Lung (tissue), 12 donors: ENCODE results near the gene TGFBR1. TPM values are rescaled to one million over a fixed set of nuclear protein-coding genes. Genes with fewer than 3 reads are reported as not detected.

Source experiments
- ATAC-seq: fragments of 200-7000 bp; cut with Tn5 transposase; one replicate; pipeline ENCODE4 v1.9.1; 2020; ENCODE audit warnings: moderate number of reproducible peaks; ENCODE audit not compliant: insufficient read depth, low FRiP score
- DNase-seq, 3 donors: peaks; one replicate each; pipeline ENCODE4 v3.0.0-alpha.2; 2013 to 2017
- H3K27ac ChIP-seq, 2 donors: one replicate each; pipeline ENCODE4 v1.5.1; 2013; ENCODE audit warnings: mild to moderate bottlenecking in 2 of 2, moderate library complexity in 2 of 2, control low read depth in 1 of 2, inconsistent platforms in 1 of 2, low read depth in 1 of 2, low read length in 1 of 2
- H3K27me3 ChIP-seq, 3 donors: one replicate each; pipeline ENCODE4 v1.5.1; 2013; ENCODE audit warnings: low read length in 2 of 3; ENCODE audit not compliant: control insufficient read depth in 3 of 3, insufficient read depth in 3 of 3
- H3K36me3 ChIP-seq, 4 donors: one replicate each; pipeline ENCODE4 v1.5.1; 2013; ENCODE audit warnings: low read length in 4 of 4, mild to moderate bottlenecking in 1 of 4, moderate library complexity in 1 of 4; ENCODE audit not compliant: control insufficient read depth in 4 of 4, insufficient read depth in 4 of 4
- H3K4me1 ChIP-seq, 5 donors: one replicate each; pipeline ENCODE4 v1.5.1; 2013; ENCODE audit warnings: low read length in 5 of 5, mild to moderate bottlenecking in 2 of 5, moderate library complexity in 1 of 5; ENCODE audit not compliant: control insufficient read depth in 5 of 5, insufficient read depth in 5 of 5
- H3K4me3 ChIP-seq: one replicate; pipeline ENCODE4 v1.5.1; 2013; ENCODE audit warnings: mild to moderate bottlenecking, control low read depth, moderate library complexity
- H3K9ac ChIP-seq, 2 donors: one replicate each; pipeline ENCODE4 v1.5.1; 2013; ENCODE audit warnings: low read length in 2 of 2, control low read depth in 1 of 2; ENCODE audit not compliant: insufficient read depth in 1 of 2
- H3K9me3 ChIP-seq, 4 donors: one replicate each; pipeline ENCODE4 v1.5.1; 2013; ENCODE audit warnings: low read length in 3 of 4, mild to moderate bottlenecking in 1 of 4, moderate library complexity in 1 of 4; ENCODE audit not compliant: control insufficient read depth in 4 of 4, insufficient read depth in 3 of 4
- CTCF ChIP-seq: IDR thresholded peaks from 2 replicates; pipeline ENCODE4 v1.5.1; 2012; ENCODE audit warnings: mild to moderate bottlenecking; ENCODE audit errors: control extremely low read depth, extremely low read depth
- WGBS, 2 donors: extraction: QIAGEN DNeasy Blood & Tissue Kit; methylation state at CpG; one replicate each; pipeline ENCODE4 v1.1.7; 2013; 5-methylcytosine and 5-hydroxymethylcytosine counted together
- polyA plus RNA-seq, 2 donors: library from polyadenylated mRNA; stranded (reverse); fragments of 200-250 nt; gene quantifications; one replicate each; pipeline ENCODE4 v1.2.1, GENCODE V29; 2013
- total RNA-seq, 2 donors: library from RNA; depleted of rRNA in 1 of 2; stranded (reverse); fragments of >200 nt in 1 of 2; gene quantifications; one replicate each; pipeline ENCODE4 v1.2.1, GENCODE V29; 2014 to 2021
- donor health status: control.
- donor health status: control.
- donor health status: Bipolar disorder and iron deficiency.
- donor health status: healthy.
- donor health status: DM: yes; HTN: yes; CAD: no.

TGFBR1 gene
- total and polyA plus RNA-seq, 4 donors: 14.2 to 73.2 (median 28.9) TPM

GRCh38 chr9:99177576-99178366, 72.9 kb downstream of the TGFBR1 start:
- 92 to 94% methylated on average over 8 of the region's 8 CpGs for WGBS, 2 donors
- Histone ChIP-seq H3K9ac (no peak overlapping the region), H3K4me1 (peaks cover 0 to 9% (median 0%) of the 10 kb centered on the region in 5 donors), H3K36me3 (no peaks in the 10 kb centered on the region), H3K9me3 (no peaks in the 10 kb centered on the region), H3K27ac (no peak overlapping the region), H3K27me3 (no peaks in the 10 kb centered on the region), H3K4me3 (no peak overlapping the region)
- TF ChIP-seq CTCF: no peak
- DNase-seq: no peak
- ATAC-seq: no peak

GRCh38 chr9:99178912-99179872, 74.3 kb downstream of the TGFBR1 start:
- Histone ChIP-seq H3K27ac (no peak overlapping the region), H3K27me3 (no peaks in the 10 kb centered on the region), H3K4me1 (peaks cover 0 to 11% (median 0%) of the 10 kb centered on the region in 5 donors), H3K4me3 (no peak overlapping the region), H3K9ac (no peak overlapping the region), H3K9me3 (no peaks in the 10 kb centered on the region), H3K36me3 (no peaks in the 10 kb centered on the region)
- DNase-seq (peak in 2 of 3 donors; percentile 33 to 49), ATAC-seq (no peak)
- no peak for TF ChIP-seq CTCF
- WGBS, 2 donors: 91 to 97% methylated on average over 17 of the region's 17 CpGs

- H3K9ac ChIP-seq: no peak overlapping the region
- no peaks in the 10 kb centered on the region for H3K36me3 ChIP-seq
- peaks cover 0 to 16% (median 5%) of the 10 kb centered on the region in 5 donors for H3K4me1 ChIP-seq
- H3K27ac ChIP-seq: no peak overlapping the region
- 97 to 99% methylated on average over 1 of the region's 1 CpG for WGBS, 2 donors
- no peak for TF ChIP-seq CTCF
- H3K9me3 ChIP-seq: no peaks in the 10 kb centered on the region
- no peaks in the 10 kb centered on the region for H3K27me3 ChIP-seq
- no peak for DNase-seq
- H3K4me3 ChIP-seq: no peak overlapping the region
- ATAC-seq: no peak
These were observed 75.3 kb downstream of the TGFBR1 start for GRCh38 chr9:99180199-99180598.
